Stimulated activated CD8-positive, alpha-beta memory T cell treated with anti-CD3 and anti-CD28 coated beads, Interleukin-12 subunit alpha, Interleukin-12 subunit beta, amount 100 ng/mL, for 4 hours (primary cell): ENCODE data around the gene SKIDA1.

ENCODE experiments used
- DNase-seq: peaks from one replicate; pipeline ENCODE4 v3.0.0-alpha.2; 2020; ENCODE audit warnings: low read depth

Gene SKIDA1

GRCh38 chr10:21482821-21483220 lies 42.7 kb downstream of the SKIDA1 start:
- no peak for DNase-seq

GRCh38 chr10:21481407-21481806 lies 44.1 kb downstream of the SKIDA1 start:
- no peak for DNase-seq

GRCh38 chr10:21479570-21480315 lies 45.7 kb downstream of the SKIDA1 start:
- DNase-seq: no peak

DNA sequence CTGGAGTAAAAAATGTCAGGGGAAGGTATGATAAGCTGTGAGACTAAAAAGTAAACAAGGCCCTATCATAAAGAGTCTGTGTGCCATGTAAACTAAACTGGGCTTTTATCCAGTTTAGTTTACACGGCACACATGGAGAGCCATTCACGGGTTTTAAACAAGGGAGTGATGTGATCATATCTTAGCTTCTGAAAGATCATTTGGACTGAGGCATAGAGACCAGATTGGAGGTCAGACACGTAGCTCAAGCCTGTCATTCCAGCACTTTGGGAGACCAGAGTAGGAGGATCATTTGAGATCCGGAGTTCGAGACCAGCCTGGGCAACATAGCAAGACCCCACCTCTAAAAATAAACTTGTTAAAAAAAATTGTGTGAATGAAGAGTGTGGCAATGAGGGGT lies 50.1 kb downstream of the SKIDA1 start:
- no peak for DNase-seq

- DNase-seq: no peak
Measured at GRCh38 chr10:21473541-21473940, 51.9 kb downstream of the SKIDA1 start.

GRCh38 chr10:21473135-21473534 lies 52.3 kb downstream of the SKIDA1 start:
- no peak for DNase-seq

GRCh38 chr10:21468086-21468485 lies 57.4 kb downstream of the SKIDA1 start:
- no peak for DNase-seq

GRCh38 chr10:21467633-21468032 lies 57.8 kb downstream of the SKIDA1 start:
- no peak for DNase-seq

DNA sequence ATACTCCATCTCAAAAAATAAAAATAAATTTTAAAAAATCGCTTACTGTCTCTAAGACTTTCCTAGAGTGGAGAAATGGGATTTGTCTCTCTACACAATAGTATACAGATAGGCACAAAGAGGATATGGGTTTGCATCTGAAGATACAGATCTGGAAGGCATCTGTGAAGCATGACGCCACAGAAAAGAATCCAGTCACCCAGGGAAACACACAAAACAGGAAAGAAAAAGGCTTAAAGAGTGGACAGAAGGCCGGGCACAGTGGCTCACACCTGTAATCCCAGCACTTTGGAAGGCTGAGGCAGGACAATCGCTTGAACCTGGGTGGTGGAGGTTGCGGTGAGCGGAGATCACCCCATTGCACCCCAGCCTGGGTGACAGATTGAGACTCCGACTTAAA lies 61.3 kb downstream of the SKIDA1 start:
- DNase-seq: no peak
